NCI-H2081 (cell line): Measurements from ENCODE around the gene ANKRD13B.
"Not testable (repeated sequence)": the region's sequence is repeated elsewhere in the genome, so short reads cannot be mapped to it uniquely, and the experiment has no call there.

Experiments used
- DNase-seq, 2 experiments: peaks; one replicate each; lab custom pipeline; 2025; lab: John Stamatoyannopoulos, UW

Gene ANKRD13B

DNA sequence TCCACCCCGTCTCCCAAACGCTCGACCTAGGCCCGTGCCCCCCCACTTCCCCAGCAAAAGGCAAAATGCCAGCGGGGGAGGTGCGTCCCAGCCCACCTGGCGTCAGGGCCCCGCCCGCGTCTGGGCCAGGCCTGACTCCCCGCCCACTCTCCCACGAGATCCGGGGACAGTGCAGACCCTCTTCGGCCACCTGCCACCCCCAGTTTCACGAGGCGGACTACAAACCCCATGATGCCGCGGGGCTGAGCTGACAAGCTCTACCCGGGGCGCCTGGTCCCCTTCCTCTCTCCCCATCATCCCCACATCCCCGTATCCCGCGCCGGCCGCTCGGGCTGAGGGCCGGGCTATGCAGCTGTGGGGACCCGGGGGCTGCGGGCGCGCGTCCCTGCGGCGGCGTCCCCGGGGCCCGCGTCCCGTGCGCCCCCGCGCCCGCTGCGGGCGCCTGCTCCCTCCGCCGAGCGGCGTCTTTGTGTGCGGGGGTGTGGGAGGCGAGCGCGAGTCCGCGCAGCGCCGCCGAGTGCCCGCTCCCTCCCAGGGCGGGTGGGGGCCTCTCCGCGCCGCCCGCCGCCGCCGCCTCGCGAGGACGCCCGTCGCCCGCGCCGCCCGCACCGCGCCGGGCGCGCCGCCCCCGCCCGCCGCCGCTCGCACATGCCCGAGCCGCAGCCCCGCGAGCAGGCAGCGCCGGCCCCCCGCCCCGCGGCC, at the start of gene ANKRD13B:
Gene ANKRD13B, plus strand, starts transcription at position 283 of the 702 bp plus-strand sequence. CDS start 490 bp downstream, outside the sequence.
- peak; percentile 64 to 69 for DNase-seq

DNA sequence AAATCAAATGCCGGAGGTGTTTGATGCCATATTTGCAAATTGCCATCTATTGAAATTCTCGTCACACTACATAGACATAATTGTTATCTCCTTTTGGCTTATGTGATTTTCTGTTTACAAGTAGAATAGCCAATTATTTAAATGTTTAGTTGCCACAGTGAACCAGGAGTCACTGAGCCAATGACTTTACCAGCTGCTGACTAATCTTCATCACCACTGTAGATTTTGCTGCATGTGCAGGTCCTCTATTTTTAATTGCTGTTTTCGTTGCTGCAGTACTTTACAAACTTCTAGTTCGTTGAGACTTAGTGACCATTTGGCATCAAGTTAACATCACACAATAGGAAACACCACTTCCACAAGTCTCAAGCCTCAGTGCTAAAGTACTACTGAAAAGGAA, 48.9 kb upstream of the ANKRD13B start:
- DNase-seq: no peak

DNA sequence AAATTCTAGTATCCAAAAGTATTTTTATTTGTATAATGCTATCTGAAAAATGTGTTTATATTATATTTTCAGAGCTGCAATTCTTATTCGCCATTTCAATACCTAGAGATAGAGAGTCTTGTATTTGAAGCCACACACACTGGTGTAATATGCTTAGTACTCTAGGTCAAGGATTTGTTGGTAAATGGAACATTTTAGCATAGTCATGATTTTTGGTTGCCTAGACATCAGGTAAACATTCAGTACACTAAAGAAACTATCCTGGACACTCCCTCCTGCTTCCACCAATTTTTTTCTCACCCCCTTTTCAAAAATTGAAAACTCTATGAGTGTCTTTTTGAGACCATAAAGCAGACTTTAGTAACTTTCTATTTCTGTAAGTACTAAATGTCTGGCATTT, 46.8 kb upstream of the ANKRD13B start:
- DNase-seq: no peak

DNA sequence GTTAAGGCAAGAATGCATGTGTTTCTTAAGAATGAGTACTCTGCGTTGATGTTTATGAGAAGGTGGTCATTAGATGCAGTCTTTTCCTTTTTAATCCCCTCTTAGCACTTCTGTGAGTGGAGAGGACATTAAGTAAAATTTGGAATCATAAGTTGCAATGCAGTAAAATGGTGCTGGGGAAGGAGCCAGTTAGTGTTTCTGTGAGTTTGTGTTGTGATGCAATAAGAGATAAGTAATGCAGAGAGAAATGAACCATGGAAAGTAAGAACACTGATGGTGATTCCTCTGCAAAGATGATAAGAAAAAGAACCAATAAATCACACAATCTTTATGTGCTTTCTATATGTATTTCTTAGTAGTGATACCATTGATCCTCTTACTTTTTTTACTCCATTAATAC, 46.1 kb upstream of the ANKRD13B start:
- DNase-seq: no peak

DNA sequence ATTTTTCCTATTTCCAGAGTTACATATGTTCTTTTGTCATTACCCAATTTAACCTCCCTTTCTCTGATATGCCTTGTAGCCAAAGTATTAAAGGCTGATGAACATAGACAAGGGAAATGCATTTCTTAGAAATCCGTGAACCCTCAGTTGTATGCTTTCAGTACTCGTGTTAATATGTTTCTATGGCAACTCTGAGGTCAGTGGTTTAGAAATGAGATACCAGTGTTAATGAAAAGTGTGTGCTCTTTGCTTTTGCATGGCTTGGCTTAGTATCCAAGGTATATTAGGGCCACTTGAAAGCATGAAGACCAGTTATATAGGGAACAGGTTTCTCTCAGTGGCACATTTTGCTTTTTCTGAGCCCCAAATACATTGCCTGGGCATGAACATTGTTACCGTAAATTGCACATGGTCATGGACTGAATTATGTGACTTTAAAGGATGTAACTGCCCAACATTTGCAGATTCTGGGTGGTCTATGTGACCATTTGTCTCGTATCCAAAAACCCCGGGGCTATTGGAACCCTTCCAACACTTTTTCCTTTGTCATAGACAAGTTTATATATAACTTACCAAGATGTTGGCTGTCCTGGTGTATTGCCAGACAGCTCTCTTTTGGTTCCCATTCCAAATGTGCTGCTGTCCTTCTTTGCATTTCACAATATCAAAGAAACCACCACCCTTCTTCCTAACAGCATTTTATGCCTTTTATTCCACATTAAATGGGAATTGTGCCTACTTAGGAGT, 43.6 kb upstream of the ANKRD13B start:
- peak in 1 of 2 experiments; percentile 31 for DNase-seq

DNA sequence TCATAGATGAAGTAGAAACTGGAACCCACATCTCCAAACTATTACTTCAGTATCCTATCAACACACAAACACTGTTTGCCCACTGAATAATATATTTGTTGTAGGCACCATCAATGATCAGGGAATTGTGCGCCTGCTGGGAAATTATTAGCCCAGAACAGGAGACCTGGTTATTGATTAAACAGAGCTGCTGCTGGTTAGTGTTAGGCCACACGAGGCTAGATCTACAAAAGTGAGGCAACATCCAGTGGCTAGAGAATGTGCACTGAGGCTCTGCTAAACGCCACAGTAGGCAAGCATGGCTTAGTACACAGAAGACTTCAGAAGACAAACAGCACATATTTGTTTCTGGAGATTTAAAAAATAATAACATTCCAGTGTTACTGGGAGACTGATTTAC, 37.1 kb upstream of the ANKRD13B start:
- DNase-seq: no peak

DNA sequence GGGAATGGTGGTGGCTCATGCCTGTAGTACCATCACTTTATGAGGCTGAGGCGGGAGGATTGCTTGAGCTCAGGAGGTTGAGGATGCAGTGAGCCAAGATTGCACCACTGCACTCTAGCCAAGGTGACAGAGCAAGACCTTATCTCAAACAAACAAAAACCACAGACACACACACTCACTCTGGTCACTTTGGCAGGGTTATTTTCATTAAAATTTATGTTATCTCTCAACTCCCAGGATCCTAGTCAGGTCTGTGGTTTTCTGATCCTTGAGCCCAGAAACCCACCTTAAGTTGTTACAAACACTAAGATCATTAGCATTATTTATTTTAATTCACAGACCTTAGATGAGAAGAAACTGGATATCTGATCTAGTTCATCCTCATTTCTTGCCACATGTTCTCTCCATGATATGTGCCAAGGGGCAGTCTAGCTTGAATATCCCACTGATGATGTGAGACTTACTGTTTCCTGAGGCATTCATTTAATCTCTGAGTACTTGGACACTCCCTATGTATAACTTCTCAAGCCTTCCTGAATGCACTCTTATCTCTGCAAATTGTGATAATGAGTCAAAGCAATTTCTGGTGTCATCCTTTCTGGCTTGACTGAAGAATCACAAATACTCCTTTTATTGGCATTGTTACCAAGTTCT, 35.7 kb upstream of the ANKRD13B start:
- DNase-seq: no peak

DNA sequence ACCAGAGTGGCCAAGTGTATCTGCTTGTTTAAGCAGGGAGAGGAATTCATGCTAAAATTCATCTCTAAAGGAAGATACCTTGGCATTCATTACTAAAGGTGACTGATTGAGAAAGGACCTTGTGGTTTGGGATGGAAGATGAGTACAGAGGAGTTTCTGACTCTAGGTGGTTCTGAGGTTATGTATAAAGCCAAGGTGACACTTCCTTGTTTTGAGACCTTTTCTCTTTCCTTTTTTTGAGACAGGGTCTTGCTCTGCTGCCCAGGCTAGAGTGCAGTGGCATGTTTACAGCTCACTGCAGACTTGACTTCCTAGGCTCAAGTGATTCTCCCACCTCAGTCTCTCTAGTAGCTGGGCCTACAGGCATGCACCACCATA, 35.2 kb upstream of the ANKRD13B start:
- no peak for DNase-seq

DNA sequence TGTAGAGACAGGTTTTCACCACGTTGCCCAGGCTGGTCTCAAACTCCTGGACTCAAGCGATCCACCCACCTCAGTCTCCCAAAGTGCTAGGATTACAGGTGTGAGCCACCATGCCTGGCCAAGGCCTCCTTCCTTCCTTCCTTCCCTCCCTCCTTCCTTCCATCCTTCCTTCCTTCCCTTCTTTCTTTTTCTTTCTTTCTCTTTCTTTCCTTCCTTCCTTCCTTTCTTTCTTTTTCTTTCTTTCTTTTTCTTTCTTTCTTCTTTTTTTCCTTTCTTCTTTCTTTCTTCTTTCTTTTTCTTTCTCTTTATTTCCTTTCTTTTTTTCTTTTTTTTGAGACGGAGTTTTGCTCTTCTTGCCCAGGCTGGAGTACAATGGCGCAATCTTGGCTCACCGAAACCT, 34.8 kb upstream of the ANKRD13B start:
- not testable (repeated sequence) for DNase-seq

DNA sequence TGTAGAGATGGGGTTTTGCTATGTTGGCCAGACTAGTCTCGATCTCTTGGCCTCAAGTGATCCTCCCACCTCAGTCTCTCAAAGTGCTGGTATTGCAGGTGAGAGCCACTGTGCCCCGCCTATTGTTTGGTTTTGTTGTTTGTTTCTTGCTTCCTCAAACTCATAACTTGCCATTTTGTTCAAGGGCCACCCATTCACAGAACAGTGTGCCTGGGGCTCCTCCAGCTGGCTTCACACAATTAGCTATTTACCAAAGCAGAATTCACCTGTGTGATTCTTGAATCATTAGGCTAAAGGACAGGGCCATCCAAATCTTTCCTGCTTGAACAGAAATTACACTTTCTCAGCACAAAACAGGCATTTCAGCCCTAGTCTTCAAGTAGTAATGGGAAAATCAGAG, 33.3 kb upstream of the ANKRD13B start:
- DNase-seq: peak in 1 of 2 experiments; percentile 1

DNA sequence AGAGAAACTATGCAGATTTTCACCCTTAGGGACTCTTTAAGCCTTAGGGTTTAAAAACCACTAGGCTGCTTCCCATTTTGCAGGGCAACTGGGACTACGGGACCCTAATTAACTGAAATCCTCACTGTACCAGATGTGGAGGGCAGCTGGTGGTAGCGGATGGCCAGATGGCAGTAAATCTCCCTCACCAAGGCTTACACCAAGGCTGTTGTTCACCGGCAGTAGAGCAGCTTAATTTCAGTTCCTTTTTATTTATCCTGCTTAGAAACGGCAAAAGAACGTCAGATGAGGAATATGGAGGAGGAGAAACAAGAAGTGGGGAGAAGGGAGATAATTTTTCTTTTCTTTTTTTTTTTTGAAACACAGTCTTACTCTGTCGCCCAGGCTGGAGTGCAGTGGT, 32.6 kb upstream of the ANKRD13B start:
- no peak for DNase-seq

DNA sequence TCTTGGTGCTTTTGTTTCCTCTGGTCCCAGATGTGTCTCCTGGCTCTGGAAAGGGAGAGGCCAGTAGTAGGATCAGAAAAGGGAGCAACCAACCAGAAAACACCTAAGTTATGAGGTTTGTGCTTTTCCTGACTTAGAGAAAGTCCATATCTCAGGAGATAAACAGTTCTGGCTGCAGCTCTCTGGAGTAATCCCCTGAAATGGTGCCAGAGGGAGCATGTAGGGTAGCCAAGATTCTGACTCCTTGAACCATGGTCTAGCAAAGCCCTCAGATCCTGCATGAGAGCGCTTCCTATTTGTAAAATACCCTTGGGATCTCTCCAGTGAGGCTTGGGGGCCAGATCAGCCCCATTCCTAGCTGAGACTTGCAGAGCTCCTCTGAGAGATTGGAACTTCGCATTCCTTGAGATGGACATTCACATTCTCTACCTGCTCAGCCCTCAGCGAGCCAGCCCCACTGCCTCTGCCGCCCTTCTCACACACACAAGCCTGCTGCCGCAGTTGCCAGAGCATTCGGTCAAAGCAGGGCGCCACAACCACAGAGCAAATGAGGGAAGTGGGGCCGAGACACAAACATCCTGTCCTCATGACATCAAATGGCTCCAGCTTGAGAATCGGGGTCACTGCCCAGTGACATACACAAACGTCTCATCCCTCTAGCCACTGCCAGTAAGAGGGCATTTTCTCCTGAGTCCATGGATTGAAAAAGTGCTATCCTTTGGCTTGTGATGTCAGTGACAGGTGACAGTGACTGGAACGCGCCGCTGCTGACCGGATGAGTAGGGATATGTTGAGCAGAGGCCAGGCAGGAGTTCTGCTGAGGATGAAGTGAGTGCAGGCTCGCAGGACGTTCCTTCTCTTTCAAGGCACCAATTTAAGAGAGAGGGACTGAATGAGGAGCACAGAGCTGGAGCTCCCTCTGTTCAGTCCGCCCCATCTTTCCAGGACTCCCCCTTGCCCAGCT, 31.1 kb upstream of the ANKRD13B start:
- DNase-seq: no peak

DNA sequence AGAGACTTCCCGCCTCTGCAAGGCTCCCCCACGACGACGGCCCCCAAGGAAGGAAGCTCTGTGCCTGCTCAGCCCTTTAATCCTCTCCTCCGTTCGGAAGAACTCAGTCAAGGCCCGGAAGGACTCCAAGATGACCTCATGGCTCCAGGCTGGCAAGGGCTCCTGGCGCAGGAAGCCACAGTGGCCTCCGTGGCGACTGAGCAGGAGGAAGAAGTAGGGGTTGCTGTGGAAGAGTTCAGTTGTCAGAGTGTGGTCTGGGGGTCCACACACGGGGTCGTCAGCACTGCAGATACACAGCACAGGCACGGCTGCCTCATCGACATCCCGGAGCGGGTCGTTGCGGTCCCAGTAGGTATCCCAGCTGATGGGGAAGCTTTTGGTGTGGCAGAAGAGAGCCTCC, 30.3 kb upstream of the ANKRD13B start:
- no peak for DNase-seq

DNA sequence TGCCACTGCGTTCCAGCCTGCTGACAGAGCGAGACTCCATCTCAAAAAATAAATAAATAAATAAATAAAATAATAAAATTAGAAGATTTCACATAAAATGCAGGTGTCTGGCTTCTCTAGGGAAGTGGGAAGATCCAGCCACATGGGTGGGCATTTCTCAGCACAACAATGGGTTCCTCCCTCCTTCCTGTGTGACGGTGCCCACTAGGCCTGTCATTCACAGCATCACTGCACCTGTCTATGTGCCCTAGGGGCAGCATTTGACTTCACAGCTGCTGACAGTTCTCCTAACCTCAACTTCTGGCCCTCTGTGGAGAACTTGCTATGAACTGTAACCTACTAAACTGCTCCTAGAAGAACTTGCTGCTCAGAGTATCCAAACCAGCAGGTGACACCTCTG, 29.1 kb upstream of the ANKRD13B start:
- no peak for DNase-seq

DNA sequence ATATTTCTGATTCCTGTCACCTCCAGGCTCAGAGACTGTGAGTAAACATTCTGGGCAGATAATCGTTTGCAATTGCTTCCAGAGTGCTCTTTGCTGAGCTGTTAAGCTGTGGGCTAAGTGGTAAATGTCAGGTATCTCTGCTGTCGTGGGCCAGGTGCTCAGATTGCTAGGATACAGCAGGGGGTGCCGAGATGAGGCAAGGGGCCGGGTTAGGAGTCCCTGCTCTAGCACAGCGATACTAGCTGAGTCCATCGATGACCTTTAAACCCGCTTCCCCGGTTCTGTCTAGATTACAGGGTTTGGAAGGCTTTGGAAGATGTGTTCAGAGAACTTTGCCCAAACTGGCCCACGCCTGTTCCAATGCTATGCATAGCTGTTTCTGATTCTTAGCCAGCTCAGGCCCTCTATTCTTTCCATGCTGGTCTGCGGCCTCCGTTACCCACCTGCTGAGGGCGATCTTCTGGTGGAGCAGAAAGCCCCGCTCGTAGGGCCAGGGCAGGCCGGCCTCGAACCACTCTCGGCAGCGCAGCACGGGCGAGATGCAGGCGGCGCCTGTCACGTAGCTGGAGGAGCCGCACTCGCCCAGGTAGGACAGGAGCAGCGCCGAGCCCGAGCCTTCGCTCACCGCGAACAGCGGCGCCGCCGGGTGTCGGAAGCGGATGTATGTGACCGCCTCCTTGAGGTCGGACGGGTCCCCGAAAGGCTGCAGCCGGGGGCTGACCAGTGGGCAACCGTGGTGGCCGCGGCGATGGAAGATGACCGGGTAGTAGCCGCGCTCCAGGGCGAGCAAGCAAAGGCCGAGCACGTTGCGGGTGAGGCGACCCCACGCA, 27.1 kb upstream of the ANKRD13B start:
- DNase-seq: peak; percentile 38 to 69

DNA sequence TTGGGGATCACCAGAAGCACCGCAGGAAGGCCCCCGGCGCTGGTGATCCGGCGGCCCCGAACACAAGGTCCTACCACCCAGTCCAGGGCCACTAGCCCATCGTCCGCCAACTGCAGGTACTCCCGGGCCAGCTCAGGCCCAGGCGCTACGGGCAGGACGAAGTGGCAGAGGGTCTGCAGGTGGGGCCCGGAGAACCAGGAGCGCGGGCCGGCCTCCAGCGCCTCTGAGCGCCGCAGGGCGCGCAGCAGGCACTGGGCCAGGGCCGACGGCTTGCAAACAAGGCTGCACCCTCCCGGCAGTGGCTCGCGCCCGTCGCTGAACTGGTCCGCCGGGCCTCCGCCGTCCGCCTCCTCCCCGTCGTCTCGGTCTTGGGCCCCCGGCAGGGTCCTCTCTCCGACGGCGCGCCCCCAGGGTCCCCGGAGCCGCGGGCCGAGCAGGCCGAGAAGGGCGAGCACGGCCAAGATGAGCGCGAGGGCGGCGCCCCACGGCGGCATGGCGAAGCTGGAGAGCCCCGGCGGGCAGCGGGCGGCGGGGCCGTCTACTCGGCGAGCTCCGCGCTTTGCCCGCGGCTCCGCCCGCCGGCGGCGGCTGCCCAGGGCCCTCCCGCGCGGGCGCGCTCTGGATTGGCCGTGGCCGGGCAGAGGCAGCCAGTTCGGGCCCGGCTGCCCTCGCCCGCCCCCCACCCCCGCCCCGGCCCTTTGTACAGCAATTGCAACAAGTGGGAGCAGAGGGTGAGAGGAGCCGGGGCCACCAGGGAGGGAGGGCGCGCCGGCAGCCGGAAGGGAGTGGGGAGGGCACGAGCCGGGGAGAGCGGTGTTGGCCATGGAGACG, 26.2 kb upstream of the ANKRD13B start, which contains the start of gene ABHD15:
Gene ABHD15, minus strand, starts transcription at position 565 of the 831 bp plus-strand sequence. Its CDS starts 71 bp downstream, at position 494.
- DNase-seq: peak; percentile 17 to 42

DNA sequence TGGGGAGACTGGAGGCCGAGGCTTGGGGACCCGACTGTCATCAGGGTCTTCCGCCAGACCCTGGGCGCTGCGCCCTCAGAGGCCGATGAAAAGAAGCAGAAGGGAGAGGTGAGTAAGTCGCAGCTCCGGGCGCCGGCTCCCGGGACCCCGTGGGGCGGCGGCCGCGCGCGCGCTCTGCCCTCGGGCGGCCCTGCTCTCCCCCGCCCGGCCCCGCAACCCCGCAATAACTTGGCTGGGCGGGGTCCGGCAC, 25.7 kb upstream of the ANKRD13B start:
- DNase-seq: no peak

DNA sequence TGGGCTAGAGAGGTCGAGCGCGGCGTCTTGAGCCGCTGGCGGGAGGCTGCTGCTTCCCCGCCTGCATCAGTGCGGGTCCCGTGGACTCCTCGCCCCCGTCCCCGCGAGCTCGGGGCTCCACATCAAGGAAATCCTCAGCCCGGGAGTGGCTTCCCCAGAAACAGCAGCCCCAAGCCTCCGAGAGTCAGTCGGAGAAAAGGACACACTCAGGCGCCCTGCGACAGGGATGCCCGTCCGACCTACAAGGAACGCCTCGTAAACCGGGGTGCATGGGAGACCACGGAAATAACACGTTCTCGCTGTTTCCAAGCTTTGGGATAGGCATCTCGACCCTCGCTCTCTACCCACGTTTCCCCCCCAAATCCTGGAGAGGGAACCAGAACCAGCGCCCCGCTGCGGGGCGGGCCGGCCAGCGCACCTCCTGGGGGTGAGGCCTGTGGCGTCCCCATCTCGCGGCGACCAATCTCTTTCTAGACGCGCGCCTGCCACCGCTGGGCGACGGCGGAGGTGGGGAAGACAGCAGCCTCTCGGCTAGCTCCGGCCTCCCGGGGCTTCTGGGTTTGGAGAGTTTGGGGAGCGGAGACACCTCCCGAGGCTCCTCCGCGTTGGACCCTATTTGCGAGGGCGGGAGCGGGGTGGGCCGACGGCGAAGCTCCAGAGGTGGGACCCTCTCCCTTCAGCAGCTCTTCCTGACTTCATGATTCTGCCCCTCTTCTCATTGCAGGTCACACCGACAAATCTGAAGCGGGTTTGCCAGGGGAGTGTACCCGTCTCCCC, 25.2 kb upstream of the ANKRD13B start:
- DNase-seq: peak in 1 of 2 experiments; percentile 22
